Ascending aorta (tissue), 2 donors: ENCODE results near the gene GSAP. TPM values are rescaled to one million over a fixed set of nuclear protein-coding genes. Genes with fewer than 3 reads are reported as not detected.
A peak's percentile ranks its signal among the peaks of the same experiment; 100 is the strongest.

Source experiments
- DNase-seq, 2 donors: peaks; one replicate each; pipeline ENCODE4 v3.0.0-alpha.2; 2019; ENCODE audit warnings: low spot score in 2 of 2
- H3K27ac ChIP-seq, 2 donors: fragments of 200-600 bp; sonication (generic); one replicate each; pipeline ENCODE4 v1.5.1; 2016 to 2017; ENCODE audit warnings: mild to moderate bottlenecking in 1 of 2
- H3K27me3 ChIP-seq: fragments of 200-600 bp; sonication (generic); one replicate; pipeline ENCODE4 v1.5.1; 2017
- H3K36me3 ChIP-seq, 2 donors: fragments of 200-600 bp; sonication (generic); one replicate each; pipeline ENCODE4 v1.5.1; 2016
- H3K4me1 ChIP-seq, 2 donors: fragments of 200-600 bp; sonication (generic); one replicate each; pipeline ENCODE4 v1.5.1; 2016 to 2017; ENCODE audit warnings: mild to moderate bottlenecking in 1 of 2
- H3K4me3 ChIP-seq, 2 donors: fragments of 200-600 bp; sonication (generic); one replicate each; pipeline ENCODE4 v1.5.1; 2016 to 2017; ENCODE audit warnings: mild to moderate bottlenecking in 1 of 2
- H3K9me3 ChIP-seq, 2 donors: fragments of 200-600 bp; sonication (generic); one replicate each; pipeline ENCODE4 v1.5.1; 2016
- CTCF ChIP-seq, 3 experiments: fragments of 200-600 bp in 2 of 3; fragments of 450-650 bp in 1 of 3; sonication (generic) in 2 of 3; IDR thresholded peaks; one replicate each; pipeline ENCODE4 v1.5.1; 2016 to 2019; ENCODE audit warnings: antibody characterized with exemption in 3 of 3, mild to moderate bottlenecking in 1 of 3, moderate library complexity in 1 of 3
- intact Hi-C: fragments of 100-400 bp; cut with DNase I; formaldehyde crosslinking; loops from one replicate; pipeline ENCODE4 v1.15.1; 2023
- total RNA-seq: library from RNA; depleted of rRNA; stranded (reverse); fragments of >200 nt; gene quantifications from one replicate; pipeline ENCODE4 v1.1.0, GENCODE V29; 2016

GSAP gene
- total RNA-seq, 1 donor from 2014 or later, result 10.9 TPM

- Histone ChIP-seq H3K27me3 (no peaks in the 10 kb centered on the region), H3K27ac (no peak overlapping the region), H3K9me3 (no peaks in the 10 kb centered on the region), H3K4me1 (no peaks in the 10 kb centered on the region), H3K36me3 (no peaks in the 10 kb centered on the region), H3K4me3 (no peak overlapping the region)
- intact Hi-C loops, result no loop called here
- no peak for TF ChIP-seq CTCF (IDR thresholded peaks at IDR 0.05)
- no peak for DNase-seq
Observed at GRCh38 chr7:77434570-77435275, 18.6 kb upstream of the GSAP start.

DNA sequence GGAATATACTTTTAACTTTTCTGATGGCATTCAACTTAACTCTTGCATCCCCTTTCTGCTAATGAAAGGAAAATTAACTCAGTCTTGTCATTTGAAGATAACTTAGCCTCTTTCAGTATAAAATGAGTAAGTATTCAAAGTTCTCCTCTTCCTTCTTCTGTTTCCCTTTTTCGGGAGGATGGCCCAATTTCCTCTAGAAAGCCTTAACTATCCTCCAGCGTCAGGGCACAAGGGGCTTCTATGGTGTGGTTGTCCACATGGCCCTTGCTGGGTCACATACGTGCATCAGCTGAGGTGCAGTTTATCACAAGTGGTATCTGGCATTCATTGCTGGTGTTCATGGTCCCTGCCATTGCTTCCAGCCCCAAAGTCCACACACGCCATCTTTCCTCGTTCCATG, 17.8 kb upstream of the GSAP start:
- no peak overlapping the region for H3K27ac ChIP-seq
- no peaks in the 10 kb centered on the region for H3K36me3 ChIP-seq
- no peak for TF ChIP-seq CTCF (IDR thresholded peaks at IDR 0.05)
- H3K27me3 ChIP-seq, result no peaks in the 10 kb centered on the region
- no peaks in the 10 kb centered on the region for H3K9me3 ChIP-seq
- no peak overlapping the region for H3K4me3 ChIP-seq
- DNase-seq, result no peak
- no peaks in the 10 kb centered on the region for H3K4me1 ChIP-seq
- intact Hi-C loops, result no loop called here

DNA sequence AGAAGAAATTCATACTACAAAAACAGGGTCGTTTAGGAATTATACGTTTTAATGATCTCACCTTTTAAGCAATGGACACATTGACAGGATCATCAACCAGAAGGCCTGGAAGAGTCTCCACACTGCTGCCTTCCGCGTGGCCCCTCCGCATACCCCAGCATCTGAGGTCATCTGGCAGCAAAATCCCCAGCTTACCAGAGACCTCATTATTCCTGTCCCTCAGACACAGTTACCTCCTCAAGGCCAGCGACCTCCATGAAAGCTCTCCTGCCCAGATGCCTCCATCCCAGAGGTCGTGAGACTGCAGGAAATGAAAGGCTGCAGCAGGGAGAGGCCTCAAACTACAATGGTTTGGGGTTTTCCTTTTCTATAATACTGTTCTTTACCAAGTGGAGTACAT, 14.8 kb upstream of the GSAP start:
- intact Hi-C loops, result no loop called here
- DNase-seq, result no peak

DNA sequence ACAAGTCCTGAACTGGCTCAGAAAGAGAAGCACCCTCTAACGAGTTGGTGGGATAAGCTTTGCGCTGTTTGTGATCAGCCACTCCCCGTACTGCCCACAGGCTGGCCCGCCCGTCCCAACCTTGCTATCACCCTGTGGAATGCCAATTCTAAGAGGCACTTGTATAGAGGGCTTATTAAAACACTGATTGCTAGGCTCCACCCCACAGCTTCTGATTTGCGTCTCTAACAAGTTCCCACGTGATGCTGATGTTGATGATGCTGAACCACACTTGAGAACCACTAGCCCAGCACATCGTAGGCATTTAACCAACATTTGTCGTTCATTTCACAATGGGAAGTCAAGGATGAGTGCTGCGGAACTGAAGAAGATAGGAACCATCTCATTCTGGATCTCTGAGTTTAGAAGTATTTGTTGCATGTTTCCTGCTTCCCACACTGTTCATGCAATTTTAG, 12.7 kb upstream of the GSAP start:
- Histone ChIP-seq H3K27ac (peak overlapping the region in 1 of 2 donors; percentile 24), H3K4me3 (no peak overlapping the region), H3K27me3 (no peaks in the 10 kb centered on the region), H3K9me3 (no peaks in the 10 kb centered on the region), H3K36me3 (no peaks in the 10 kb centered on the region), H3K4me1 (no peaks in the 10 kb centered on the region)
- DNase-seq, result peak in 1 of 2 donors; percentile 70
- intact Hi-C loops, result no loop called here
- no peak for TF ChIP-seq CTCF (IDR thresholded peaks at IDR 0.05)

More for the DNA sequence above, 14.8 kb upstream of the GSAP start:
- Histone ChIP-seq H3K27ac (no peak overlapping the region), H3K27me3 (no peaks in the 10 kb centered on the region), H3K36me3 (no peaks in the 10 kb centered on the region), H3K4me1 (no peaks in the 10 kb centered on the region), H3K4me3 (no peak overlapping the region), H3K9me3 (no peaks in the 10 kb centered on the region)
- TF ChIP-seq CTCF (IDR thresholded peaks at IDR 0.05), result no peak

DNA sequence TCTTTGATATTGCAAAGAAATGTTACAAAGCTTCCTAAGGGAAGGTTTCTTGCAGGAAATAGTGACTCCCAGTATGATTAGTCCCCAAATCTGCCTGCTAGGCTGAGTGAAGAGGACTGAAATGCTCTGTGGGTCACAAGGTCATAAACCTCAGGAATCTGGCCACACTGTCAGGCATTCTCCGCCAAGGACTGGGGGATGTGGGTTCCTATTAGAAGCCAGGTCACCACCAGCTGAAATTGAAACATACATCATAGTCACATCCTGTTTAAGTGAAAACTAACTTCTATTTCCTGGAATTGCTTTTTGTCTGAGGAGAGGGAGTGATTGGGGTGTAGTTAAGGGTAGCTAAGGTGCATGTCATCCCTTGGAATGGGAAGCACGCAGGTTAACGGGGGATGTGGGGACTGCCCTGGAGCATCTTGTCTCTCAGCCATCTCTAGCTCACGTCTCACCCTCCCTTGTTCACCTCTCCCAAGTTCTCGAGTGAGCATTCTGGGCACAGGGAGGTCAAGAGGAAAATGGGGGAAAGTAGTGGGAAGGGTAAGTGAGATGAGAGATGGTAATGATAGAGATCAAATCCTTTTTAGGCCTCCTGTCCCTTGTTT, 12.0 kb upstream of the GSAP start:
- no peak for TF ChIP-seq CTCF (IDR thresholded peaks at IDR 0.05)

More for the DNA sequence above, 12.0 kb upstream of the GSAP start:
- Histone ChIP-seq H3K4me3 (no peak overlapping the region), H3K27me3 (no peaks in the 10 kb centered on the region), H3K9me3 (no peaks in the 10 kb centered on the region), H3K36me3 (no peaks in the 10 kb centered on the region), H3K27ac (peak overlapping the region in 1 of 2 donors; percentile 24), H3K4me1 (no peaks in the 10 kb centered on the region)
- DNase-seq, result no peak
- intact Hi-C loops, result no loop called here
